ES-I3 (cell line): Measurements from ENCODE around the gene KCNS1.
"Not testable (repeated sequence)": the region's sequence is repeated elsewhere in the genome, so short reads cannot be mapped to it uniquely, and the experiment has no call there.

Experiments
- H3K36me3 ChIP-seq: 2 replicates; pipeline ENCODE4 v1.6.1; 2013; ENCODE audit warnings: mild to moderate bottlenecking, low read length, control low read depth, moderate library complexity; ENCODE audit not compliant: insufficient read depth
- H3K4me1 ChIP-seq: 2 replicates; pipeline ENCODE4 v1.6.1; 2013; ENCODE audit warnings: mild to moderate bottlenecking, control low read depth, low read length; ENCODE audit not compliant: insufficient read depth
- H3K9ac ChIP-seq: 2 replicates; pipeline ENCODE4 v1.6.1; 2013; ENCODE audit warnings: low read depth, mild to moderate bottlenecking, low read length, moderate library complexity
- H3K9me3 ChIP-seq: 2 replicates; pipeline ENCODE4 v1.6.1; 2013; ENCODE audit warnings: mild to moderate bottlenecking, low read length, moderate library complexity; ENCODE audit not compliant: control insufficient read depth, insufficient read depth

The KCNS1 gene, protein sequence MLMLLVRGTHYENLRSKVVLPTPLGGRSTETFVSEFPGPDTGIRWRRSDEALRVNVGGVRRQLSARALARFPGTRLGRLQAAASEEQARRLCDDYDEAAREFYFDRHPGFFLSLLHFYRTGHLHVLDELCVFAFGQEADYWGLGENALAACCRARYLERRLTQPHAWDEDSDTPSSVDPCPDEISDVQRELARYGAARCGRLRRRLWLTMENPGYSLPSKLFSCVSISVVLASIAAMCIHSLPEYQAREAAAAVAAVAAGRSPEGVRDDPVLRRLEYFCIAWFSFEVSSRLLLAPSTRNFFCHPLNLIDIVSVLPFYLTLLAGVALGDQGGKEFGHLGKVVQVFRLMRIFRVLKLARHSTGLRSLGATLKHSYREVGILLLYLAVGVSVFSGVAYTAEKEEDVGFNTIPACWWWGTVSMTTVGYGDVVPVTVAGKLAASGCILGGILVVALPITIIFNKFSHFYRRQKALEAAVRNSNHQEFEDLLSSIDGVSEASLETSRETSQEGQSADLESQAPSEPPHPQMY

DNA sequence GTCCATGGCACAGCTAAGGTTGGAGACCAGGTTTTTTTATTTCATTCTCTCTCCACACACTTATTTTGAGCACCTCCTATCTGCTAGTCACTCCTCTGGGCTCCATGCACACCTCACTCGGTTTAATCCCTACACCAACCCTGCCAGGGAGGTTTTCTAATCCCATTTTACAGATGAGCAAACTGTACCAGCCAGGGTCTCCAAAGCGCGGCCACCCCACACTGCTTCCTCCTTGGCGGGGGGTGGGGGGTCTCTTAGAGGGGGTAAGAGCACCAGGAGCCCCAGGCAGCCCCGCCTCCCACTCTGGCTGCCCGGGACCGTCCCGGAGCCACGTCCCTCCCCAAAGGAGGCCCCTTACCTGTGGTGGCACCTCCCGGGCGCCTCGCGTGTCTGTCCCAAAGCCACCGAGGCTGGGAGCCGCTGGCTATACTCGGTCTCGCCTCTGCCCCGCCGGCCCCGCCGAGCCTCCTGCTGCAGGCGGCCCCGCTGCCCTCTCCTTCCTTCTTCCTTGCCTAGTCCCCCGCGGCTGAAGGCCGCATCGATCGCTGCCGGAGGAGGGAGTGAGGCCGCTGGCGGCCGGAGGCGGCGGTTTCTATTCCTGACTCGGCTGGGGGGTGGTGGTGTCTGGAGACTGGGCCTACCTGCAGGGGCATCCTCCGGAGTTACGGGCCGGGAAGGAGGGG lies at the start of gene KCNS1:
Gene KCNS1, minus strand, starts transcription at position 565 of the 683 bp plus-strand sequence. CDS start 1,891 bp downstream, outside the sequence.
- Histone ChIP-seq H3K4me1 (peaks cover 6% of the 10 kb centered on the region; the same call in 1 of the 2 replicates), H3K9ac (peak within 1 kb of the TSS; percentile 47)

DNA sequence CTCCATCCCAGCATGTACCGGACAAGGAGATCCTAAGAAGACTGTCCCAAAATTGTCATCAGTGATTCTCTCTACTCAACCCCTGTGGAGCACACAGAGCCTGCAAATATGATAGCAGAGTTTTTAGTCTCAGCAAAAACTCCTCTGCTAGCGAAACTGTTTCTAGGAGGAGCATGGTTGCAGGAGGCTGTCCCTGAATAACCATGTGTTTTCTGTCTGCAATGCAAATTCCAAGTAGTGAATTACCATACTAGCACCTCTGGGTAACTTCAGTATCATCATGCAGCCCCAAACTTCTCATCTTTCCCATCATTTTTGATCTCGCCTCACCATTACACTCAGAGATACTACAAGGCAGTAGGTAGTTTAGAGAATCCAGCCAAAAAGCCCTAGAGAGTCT lies 48.1 kb upstream of the KCNS1 start:
- H3K9ac ChIP-seq, result no peak overlapping the region
- H3K9me3 ChIP-seq, result no peaks in the 10 kb centered on the region
- H3K4me1 ChIP-seq, result no peaks in the 10 kb centered on the region

More for the DNA sequence above, at the start of gene KCNS1:
- H3K9me3 ChIP-seq, result no peaks in the 10 kb centered on the region
- no peaks in the 10 kb centered on the region for H3K36me3 ChIP-seq

GRCh38 chr20:45140836-45141235 lies 39.9 kb upstream of the KCNS1 start:
- H3K36me3 ChIP-seq, result no peaks in the 10 kb centered on the region
- H3K9ac ChIP-seq, result no peak overlapping the region
- no peaks in the 10 kb centered on the region for H3K9me3 ChIP-seq
- no peaks in the 10 kb centered on the region for H3K4me1 ChIP-seq

More for the DNA sequence above, 48.1 kb upstream of the KCNS1 start:
- H3K36me3 ChIP-seq, result no peaks in the 10 kb centered on the region

DNA sequence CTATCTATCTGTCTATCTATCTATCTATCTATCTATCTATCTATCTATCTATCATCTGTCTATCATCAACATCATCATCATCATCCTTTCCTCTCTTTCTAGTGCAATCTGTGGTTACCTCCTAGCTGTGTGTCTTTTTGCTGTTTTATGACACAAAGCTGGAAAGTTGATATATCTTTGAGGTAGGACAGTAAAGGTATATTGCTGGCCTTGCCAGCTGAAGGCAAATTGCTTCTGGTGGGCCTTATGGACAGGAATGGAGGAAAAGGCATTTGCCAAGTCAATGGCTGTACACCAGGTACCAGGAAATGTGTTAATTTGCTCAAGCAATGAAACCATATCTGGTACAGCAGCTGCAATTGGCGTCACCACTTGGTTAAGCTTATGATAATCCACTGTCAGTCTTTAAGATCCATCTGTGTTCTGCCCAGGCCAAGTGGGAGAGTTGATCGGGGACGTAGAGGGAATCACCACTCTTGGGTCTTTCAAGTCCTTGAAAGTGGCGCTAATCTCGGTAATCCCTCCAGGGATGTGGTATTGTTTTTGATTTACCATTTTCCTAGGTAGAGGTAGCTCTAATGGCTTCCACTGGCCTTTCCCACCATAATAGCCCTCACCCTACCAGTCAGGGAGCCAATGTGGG lies 38.9 kb upstream of the KCNS1 start:
- not testable (repeated sequence) for H3K4me1 ChIP-seq, H3K9me3 ChIP-seq, H3K9ac ChIP-seq, H3K36me3 ChIP-seq

DNA sequence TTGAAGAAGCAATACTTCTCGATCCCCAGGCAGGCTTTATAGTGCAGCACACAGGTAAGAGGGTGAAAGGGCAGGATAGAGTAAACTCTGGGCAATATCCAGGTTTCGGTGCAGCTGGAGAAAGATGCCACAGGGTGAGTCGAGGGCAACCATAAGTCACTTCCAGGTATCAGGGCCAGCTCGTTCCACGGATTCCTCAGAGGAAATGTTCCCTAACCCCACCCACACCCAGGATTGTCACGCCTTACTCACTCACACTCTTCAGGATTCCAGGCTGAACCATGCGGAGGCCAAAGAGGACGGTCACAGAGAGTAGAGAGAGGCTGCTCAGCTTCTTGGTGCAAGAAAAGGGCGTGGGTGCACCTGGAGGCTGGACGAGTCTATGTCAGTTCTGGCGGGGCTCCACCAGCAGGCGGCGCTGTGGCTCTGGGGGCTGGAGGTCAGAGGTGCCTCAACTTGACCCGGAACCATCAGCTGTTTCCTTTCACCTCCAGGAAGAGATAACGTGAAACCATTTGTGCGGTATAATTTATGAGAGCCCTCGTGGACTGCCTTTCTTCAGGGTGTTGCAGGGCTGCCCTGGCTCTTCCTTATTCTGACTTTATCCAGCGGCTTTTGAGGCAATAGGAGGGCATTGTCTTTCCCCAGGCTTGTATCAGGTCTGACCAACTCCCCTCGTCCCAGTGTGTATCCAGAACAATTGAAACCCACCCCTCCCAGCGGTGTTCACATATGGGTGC lies 37.8 kb upstream of the KCNS1 start:
- Histone ChIP-seq H3K4me1 (no peaks in the 10 kb centered on the region), H3K9me3 (no peaks in the 10 kb centered on the region), H3K36me3 (no peaks in the 10 kb centered on the region), H3K9ac (no peak overlapping the region; the same call in 1 of the 2 replicates)

- no peak overlapping the region for H3K9ac ChIP-seq
- H3K36me3 ChIP-seq, result no peaks in the 10 kb centered on the region
- H3K4me1 ChIP-seq, result no peaks in the 10 kb centered on the region
- H3K9me3 ChIP-seq, result no peaks in the 10 kb centered on the region
Measured at GRCh38 chr20:45136911-45137310, 36.0 kb upstream of the KCNS1 start.

- no peaks in the 10 kb centered on the region; the same call in 1 of the 2 replicates for H3K9me3 ChIP-seq
- H3K4me1 ChIP-seq, result no peaks in the 10 kb centered on the region
- no peaks in the 10 kb centered on the region for H3K36me3 ChIP-seq
- no peak overlapping the region for H3K9ac ChIP-seq
Measured at GRCh38 chr20:45128099-45128498, 27.2 kb upstream of the KCNS1 start.

GRCh38 chr20:45124365-45124764 lies 23.4 kb upstream of the KCNS1 start, which contains the start of gene WFDC12:
Gene WFDC12 (minus strand): TSS chr20:45124465. CDS start chr20:45124447, 18 bp downstream.
- Histone ChIP-seq H3K36me3 (no peaks in the 10 kb centered on the region), H3K9ac (no peak within 1 kb of the TSS), H3K4me1 (no peaks in the 10 kb centered on the region), H3K9me3 (no peaks in the 10 kb centered on the region; the same call in 1 of the 2 replicates)

- H3K9ac ChIP-seq, result no peak overlapping the region
- no peaks in the 10 kb centered on the region; the same call in 1 of the 2 replicates for H3K9me3 ChIP-seq
- no peaks in the 10 kb centered on the region for H3K4me1 ChIP-seq
- no peaks in the 10 kb centered on the region for H3K36me3 ChIP-seq
Measured at GRCh38 chr20:45121388-45121787, 20.5 kb upstream of the KCNS1 start.

DNA sequence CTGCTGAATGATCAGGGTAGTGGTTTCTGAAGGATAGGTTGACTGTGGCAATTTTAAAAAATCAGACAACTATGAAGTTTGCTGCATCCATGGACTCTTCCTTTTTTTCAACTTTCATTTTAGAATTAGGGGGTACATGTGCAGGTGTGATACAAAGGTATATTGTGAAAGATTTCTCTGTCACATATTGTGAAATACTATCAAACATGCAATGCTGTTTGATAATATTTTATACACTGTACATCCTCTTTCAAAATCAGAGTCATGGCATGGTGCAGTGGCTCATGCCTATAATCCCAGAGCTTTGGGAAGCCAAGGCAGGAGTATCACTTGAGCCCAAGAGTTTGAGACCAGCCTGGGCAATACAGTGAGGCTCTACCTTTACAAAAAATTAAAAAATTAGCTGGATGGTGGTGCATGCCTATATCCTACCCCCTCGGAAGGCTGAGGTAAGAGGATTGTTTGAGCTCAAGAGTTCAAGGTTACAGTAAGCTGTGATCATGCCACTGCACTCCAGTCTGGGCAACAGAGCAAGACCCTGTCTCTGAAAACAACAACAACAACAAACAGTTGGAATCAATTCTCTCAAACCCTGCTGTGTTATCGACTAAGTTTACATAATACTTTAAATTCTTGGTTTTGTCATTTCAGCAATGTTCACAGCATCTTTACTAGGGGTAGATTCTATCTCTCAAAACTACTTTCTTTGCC lies 18.8 kb upstream of the KCNS1 start:
- Histone ChIP-seq H3K9ac (no peak overlapping the region), H3K9me3 (no peaks in the 10 kb centered on the region; the same call in 1 of the 2 replicates), H3K36me3 (no peaks in the 10 kb centered on the region), H3K4me1 (no peaks in the 10 kb centered on the region)

- H3K36me3 ChIP-seq, result no peaks in the 10 kb centered on the region
- no peaks in the 10 kb centered on the region for H3K4me1 ChIP-seq
- no peaks in the 10 kb centered on the region for H3K9me3 ChIP-seq
- H3K9ac ChIP-seq, result no peak overlapping the region
Measured at GRCh38 chr20:45118028-45118427, 17.1 kb upstream of the KCNS1 start.

DNA sequence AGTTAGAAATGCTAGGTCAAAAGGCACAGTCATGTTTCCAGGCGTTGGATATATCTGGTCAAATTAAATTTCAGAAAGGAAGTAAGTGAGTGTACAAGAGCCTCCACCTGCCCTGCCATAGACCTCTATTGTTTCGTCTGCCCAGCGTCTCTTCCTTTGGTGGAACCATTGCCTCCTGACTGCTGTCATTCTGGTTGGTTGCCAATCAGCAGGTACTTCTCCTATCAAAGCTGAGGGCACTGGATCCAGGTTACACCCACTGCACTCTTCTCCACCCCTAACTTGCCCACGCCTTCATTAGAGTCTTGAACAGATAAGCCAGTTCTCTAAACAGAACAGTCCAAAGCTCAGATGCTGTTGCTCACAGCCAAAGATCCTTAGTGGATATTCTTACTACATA lies 16.7 kb upstream of the KCNS1 start:
- Histone ChIP-seq H3K9ac (no peak overlapping the region), H3K9me3 (no peaks in the 10 kb centered on the region), H3K36me3 (no peaks in the 10 kb centered on the region), H3K4me1 (no peaks in the 10 kb centered on the region)

DNA sequence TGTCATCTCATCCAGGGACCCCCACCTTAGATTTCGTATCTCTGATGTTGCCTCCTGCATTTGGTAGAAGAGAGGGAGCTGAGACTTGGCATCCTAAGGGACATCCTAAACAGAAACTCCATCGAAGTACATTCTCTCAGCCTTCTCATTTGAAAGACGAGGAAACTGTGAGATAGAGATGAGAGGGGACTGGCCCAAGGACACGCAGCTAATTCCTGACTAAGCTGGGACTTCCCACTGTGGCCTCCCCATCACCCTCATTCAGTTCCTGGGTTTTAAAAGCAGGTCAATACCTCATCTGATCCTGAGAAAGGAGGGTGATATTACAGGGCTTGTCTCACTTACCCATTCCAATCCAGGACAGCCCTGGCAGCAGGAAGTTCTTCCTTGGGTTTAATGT lies 14.9 kb upstream of the KCNS1 start:
- Histone ChIP-seq H3K4me1 (no peaks in the 10 kb centered on the region), H3K9me3 (no peaks in the 10 kb centered on the region), H3K36me3 (no peaks in the 10 kb centered on the region), H3K9ac (no peak overlapping the region)
